HG02852 (cell line): ENCODE measurements around the gene HOXB9.

ENCODE experiments used
- ATAC-seq: cut with Tn5 transposase; IDR thresholded peaks from one replicate; pipeline ENCODE4 v1.9.1; 2021; ENCODE audit warnings: mild to moderate bottlenecking, moderate library complexity; ENCODE audit not compliant: unreplicated experiment

HOXB9 gene

DNA sequence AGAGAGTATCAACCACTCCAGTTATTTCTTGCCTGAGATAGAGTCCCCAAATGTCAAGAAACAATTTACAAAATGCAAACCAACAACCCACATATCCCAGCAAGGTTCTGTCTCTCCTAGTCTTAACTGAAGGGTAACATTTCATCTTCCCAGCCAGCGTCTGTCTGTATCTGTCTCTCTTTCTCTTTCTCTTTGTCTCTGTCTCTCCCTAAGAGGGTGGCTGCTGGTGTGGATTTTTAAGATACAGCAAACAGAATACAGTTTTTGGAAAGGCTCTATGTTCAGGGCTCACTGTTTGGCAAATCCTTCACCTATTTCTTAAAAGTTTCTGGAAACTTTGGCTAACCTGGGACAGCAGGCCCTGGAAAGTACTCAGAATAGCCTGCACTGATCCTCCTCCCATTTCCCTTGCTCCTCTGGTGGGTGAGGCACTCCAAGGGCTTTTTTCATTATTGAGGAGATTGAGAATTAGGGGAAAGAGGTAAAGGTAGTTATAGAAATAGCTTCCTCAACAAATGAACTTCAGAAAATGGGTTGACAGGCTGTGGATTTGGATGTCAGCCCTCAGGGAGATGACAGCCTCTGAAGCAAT lies 54.2 kb downstream of the HOXB9 start:
- ATAC-seq: no peak
